HAP-1 (cell line): ENCODE results near the gene DMD.
"Not testable (repeated sequence)": the region's sequence is repeated elsewhere in the genome, so short reads cannot be mapped to it uniquely, and the experiment has no call there.

Experiments
- DNase-seq, 2 experiments: peaks; one replicate each; pipeline ENCODE4 v3.0.0-alpha.2; 2016 to 2020; ENCODE audit warnings: low spot score in 2 of 2
- H3K27me3 ChIP-seq: fragments of 250-450 bp; sonication (Bioruptor Pico); 2 replicates; pipeline ENCODE4 v1.5.1; 2020; ENCODE audit warnings: low read depth, mild to moderate bottlenecking, moderate library complexity
- H3K36me3 ChIP-seq: fragments of 250-450 bp; sonication (Bioruptor Pico); replicated peaks from 2 replicates; pipeline ENCODE4 v1.5.1; 2020; ENCODE audit warnings: mild to moderate bottlenecking
- H3K4me1 ChIP-seq: fragments of 250-450 bp; sonication (Bioruptor Pico); 2 replicates; pipeline ENCODE4 v1.5.1; 2020; ENCODE audit warnings: mild to moderate bottlenecking
- H3K4me3 ChIP-seq: fragments of 250-450 bp; sonication (Bioruptor Pico); 2 replicates; pipeline ENCODE4 v1.5.1; 2020; ENCODE audit warnings: mild to moderate bottlenecking, moderate library complexity
- H3K9me3 ChIP-seq: fragments of 250-450 bp; sonication (Bioruptor Pico); 2 replicates; pipeline ENCODE4 v1.5.1; 2020; ENCODE audit warnings: mild to moderate bottlenecking, moderate library complexity
- in situ Hi-C: fragments of 300-500 bp; cut with MboI; formaldehyde crosslinking; loops from 3 replicates; pipeline ENCODE4 v1.14.3; 2020; ENCODE audit warnings: low sequenced_read_pairs, inconsistent platforms, mixed read lengths

DMD gene

GRCh38 chrX:32839781-32840180, 371.6 kb downstream of the DMD start:
- Histone ChIP-seq H3K36me3 (no peaks in the 10 kb centered on the region), H3K4me1 (no peaks in the 10 kb centered on the region), H3K27me3 (no peaks in the 10 kb centered on the region), H3K4me3 (no peak overlapping the region), H3K9me3 (no peaks in the 10 kb centered on the region; the same call in 1 of the 2 replicates)
- no peak for DNase-seq
- in situ Hi-C loops = no loop called here

DNA sequence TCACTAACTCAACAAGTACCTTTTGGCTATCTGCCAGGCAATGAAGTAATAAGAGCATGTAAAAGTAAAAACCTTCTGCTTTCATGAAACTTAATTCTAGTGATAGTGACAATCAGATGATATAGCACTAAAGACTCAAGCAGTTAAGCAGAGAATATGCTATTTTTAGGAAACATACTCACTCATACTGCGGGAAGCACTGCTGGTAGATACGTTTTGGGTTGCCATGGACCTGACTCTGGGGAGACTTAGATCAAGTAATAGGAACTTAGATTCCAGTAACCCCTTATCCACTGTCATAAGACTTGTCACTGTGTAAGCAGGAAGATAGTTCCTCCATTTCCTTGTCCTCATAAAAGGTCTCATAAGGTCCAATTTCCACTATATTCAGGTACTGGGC, 386.3 kb downstream of the DMD start:
- in situ Hi-C loops = no loop called here
- no peaks in the 10 kb centered on the region for H3K4me1 ChIP-seq
- H3K27me3 ChIP-seq = no peaks in the 10 kb centered on the region
- H3K36me3 ChIP-seq = no peaks in the 10 kb centered on the region
- DNase-seq = no peak
- H3K9me3 ChIP-seq = no peaks in the 10 kb centered on the region
- H3K4me3 ChIP-seq = no peak overlapping the region

GRCh38 chrX:32804034-32804433, 407.3 kb downstream of the DMD start:
- DNase-seq = no peak
- in situ Hi-C loops = no loop called here
- H3K36me3 ChIP-seq = no peaks in the 10 kb centered on the region
- no peaks in the 10 kb centered on the region for H3K9me3 ChIP-seq
- no peaks in the 10 kb centered on the region for H3K4me1 ChIP-seq
- H3K27me3 ChIP-seq = no peaks in the 10 kb centered on the region
- no peak overlapping the region for H3K4me3 ChIP-seq

DNA sequence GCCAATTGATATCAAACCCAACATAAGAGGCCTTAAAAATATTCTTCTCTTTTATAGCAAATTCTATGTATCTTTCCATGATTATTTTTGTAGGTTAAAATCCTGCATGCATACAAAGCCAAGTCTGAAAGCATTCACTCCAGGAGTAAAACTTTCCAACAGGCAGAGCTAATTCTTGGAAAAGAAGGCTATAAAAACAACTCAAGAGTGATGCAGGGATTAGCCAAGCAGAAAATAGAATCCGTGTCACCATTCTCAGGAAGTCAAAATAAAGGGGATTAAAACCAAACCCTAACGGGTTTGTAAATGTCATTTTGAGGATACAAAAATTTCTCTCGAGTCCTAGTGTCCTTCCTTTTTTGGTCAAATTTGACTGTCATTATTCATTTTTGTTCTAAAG, 412.4 kb downstream of the DMD start:
- DNase-seq = no peak
- in situ Hi-C loops = no loop called here
- no peaks in the 10 kb centered on the region for H3K27me3 ChIP-seq
- H3K36me3 ChIP-seq = no peaks in the 10 kb centered on the region
- no peaks in the 10 kb centered on the region for H3K4me1 ChIP-seq
- no peak overlapping the region for H3K4me3 ChIP-seq
- no peaks in the 10 kb centered on the region for H3K9me3 ChIP-seq

- no peaks in the 10 kb centered on the region for H3K27me3 ChIP-seq
- H3K4me1 ChIP-seq = no peaks in the 10 kb centered on the region
- in situ Hi-C loops = no loop called here
- H3K36me3 ChIP-seq = no peaks in the 10 kb centered on the region
- no peak for DNase-seq
- no peak overlapping the region for H3K4me3 ChIP-seq
- no peaks in the 10 kb centered on the region for H3K9me3 ChIP-seq
Observed at GRCh38 chrX:32788936-32789335, 422.4 kb downstream of the DMD start.

- in situ Hi-C loops = no loop called here
Observed at GRCh38 chrX:32780109-32780508, 431.2 kb downstream of the DMD start.

DNA sequence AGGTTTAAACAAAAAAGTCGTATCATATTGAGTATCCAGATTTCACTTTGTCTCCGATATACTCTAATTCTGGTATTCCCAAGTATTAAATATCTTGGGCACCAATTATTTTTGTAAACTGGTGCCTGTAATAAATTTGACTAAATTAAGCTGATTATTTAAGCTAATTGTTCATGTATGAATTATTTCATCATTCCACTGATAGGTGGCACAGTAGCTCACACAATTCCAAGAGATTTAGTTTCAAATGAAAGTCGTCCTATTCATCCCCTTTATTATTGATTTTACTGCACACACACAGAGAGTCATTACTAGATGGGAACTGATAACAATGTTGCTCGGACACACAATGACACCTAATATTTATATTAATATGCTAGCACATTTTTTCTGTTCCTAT, 432.4 kb downstream of the DMD start:
- no peaks in the 10 kb centered on the region for H3K36me3 ChIP-seq
- in situ Hi-C loops = no loop called here
- no peak overlapping the region for H3K4me3 ChIP-seq
- no peaks in the 10 kb centered on the region for H3K27me3 ChIP-seq
- H3K9me3 ChIP-seq = no peaks in the 10 kb centered on the region
- no peak for DNase-seq
- H3K4me1 ChIP-seq = no peaks in the 10 kb centered on the region

More at GRCh38 chrX:32780109-32780508, 431.2 kb downstream of the DMD start:
- H3K9me3 ChIP-seq = no peaks in the 10 kb centered on the region
- H3K36me3 ChIP-seq = no peaks in the 10 kb centered on the region
- no peak for DNase-seq
- no peaks in the 10 kb centered on the region for H3K27me3 ChIP-seq
- H3K4me3 ChIP-seq = no peak overlapping the region
- H3K4me1 ChIP-seq = no peaks in the 10 kb centered on the region

DNA sequence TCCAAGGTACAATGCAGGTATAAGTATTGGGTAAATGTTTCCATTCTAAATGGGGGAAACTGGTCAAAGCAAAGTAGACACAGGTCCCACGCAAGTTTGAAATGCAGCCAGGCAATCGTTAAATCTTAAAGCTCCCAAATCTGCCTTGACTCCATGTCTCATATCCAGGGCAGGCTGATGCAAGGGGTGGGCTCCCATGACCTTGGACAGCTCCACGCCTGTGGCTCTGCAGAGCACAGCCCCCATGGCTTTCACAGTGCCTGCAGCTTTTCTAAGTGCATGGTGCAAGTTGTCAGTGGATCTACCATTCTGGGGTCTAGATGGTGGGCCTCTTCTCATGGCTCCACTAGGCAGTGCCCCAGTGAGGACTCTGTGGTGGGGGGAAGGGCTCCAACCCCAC, 436.4 kb downstream of the DMD start:
- Histone ChIP-seq H3K4me3 (no peak overlapping the region), H3K27me3 (no peaks in the 10 kb centered on the region), H3K9me3 (no peaks in the 10 kb centered on the region), H3K4me1 (no peaks in the 10 kb centered on the region), H3K36me3 (no peaks in the 10 kb centered on the region)
- no peak for DNase-seq
- in situ Hi-C loops = no loop called here

- no peak for DNase-seq
- no peaks in the 10 kb centered on the region for H3K27me3 ChIP-seq
- in situ Hi-C loops = no loop called here
- H3K4me1 ChIP-seq = no peaks in the 10 kb centered on the region
- no peak overlapping the region for H3K4me3 ChIP-seq
- 0 out of 2 replicates have a peak, but pooled peaks cover 3% of the 10 kb centered on the region for H3K9me3 ChIP-seq
- no peaks in the 10 kb centered on the region for H3K36me3 ChIP-seq
Observed at GRCh38 chrX:32749070-32749469, 462.3 kb downstream of the DMD start.

DNA sequence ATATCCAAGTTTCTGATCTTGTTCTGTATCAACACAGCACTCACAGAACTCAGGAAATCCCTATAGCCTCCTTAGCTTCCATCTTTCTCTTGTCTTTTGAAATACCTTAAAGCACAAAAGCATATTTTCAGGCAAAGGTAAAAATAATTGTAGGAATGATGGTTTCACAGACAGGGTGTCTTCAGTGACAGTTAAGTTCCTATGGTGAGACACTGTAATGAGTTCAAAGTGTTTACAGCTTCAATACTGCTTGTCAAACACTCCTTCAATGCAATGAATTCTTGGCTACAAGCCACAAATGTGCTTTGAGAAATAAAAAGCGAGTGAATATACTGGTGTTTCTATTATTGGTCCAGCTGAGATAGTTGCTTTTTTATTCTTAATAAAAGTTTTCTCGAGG, 466.0 kb downstream of the DMD start:
- Histone ChIP-seq H3K4me3 (no peak overlapping the region), H3K27me3 (no peaks in the 10 kb centered on the region), H3K9me3 (0 out of 2 replicates have a peak, but pooled peaks cover 3% of the 10 kb centered on the region), H3K4me1 (no peaks in the 10 kb centered on the region), H3K36me3 (no peaks in the 10 kb centered on the region)
- no peak for DNase-seq
- in situ Hi-C loops = no loop called here

DNA sequence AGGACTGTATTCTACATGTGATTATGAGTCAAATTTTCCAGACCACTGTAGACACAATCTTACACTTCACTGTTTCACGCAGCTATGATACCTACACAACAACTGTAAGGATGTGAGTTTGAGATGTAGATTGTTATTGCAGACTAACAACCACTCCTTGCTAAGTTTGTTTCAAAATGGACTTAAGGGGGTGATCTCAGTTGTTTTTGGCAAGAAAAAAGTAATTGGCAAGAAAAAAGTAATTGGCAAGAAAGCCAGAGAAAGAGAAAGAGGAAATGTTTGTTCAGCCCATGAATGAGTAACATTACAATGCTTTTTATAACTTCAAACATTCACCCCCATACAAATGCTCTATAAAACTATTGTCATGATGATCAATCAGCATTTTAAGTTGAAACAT, 466.4 kb downstream of the DMD start:
- in situ Hi-C loops = no loop called here
- H3K36me3 ChIP-seq = no peaks in the 10 kb centered on the region
- no peaks in the 10 kb centered on the region for H3K4me1 ChIP-seq
- no peaks in the 10 kb centered on the region for H3K9me3 ChIP-seq
- no peaks in the 10 kb centered on the region for H3K27me3 ChIP-seq
- H3K4me3 ChIP-seq = no peak overlapping the region
- no peak for DNase-seq

DNA sequence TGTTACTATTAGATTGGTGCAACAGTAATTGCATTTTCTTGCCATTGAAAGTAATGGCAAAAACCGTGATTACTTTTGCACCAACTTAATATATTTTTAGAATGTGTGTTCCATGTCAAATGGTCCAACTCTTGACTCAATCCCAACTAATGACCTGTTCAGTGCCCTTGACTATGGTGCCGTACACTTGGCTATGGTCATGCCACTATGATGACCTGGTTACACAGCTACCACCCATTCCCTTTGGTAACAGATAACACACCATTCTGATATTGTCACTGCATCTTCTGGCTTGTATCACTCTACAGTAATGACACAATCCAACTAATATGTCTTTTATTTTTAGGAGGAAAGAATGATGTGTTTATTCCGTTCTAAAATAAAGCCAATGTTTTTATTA, 469.4 kb downstream of the DMD start:
- no peaks in the 10 kb centered on the region for H3K27me3 ChIP-seq
- no peak overlapping the region for H3K4me3 ChIP-seq
- no peaks in the 10 kb centered on the region for H3K4me1 ChIP-seq
- H3K36me3 ChIP-seq = no peaks in the 10 kb centered on the region
- H3K9me3 ChIP-seq = no peaks in the 10 kb centered on the region
- DNase-seq = no peak
- in situ Hi-C loops = no loop called here

DNA sequence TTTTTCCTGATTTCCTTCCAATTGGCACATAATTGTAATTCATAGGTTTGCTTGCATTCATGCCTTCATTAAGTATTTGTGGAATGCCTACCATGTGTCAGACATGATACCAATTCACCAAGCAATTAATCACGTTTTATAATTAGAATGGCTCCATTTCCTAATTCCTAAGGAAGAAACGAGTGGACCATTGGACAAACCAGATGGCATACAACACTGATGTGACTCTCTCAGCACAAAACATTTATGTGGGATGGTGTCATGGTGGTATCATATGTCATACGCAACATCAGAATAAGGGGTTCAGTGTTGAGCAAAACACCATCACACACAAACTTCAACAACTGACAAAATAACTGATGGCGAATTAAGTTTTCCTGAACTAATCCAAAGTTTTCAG, 502.8 kb downstream of the DMD start:
- Histone ChIP-seq H3K4me3 (no peak overlapping the region), H3K27me3 (no peaks in the 10 kb centered on the region), H3K4me1 (no peaks in the 10 kb centered on the region), H3K9me3 (no peaks in the 10 kb centered on the region), H3K36me3 (no peaks in the 10 kb centered on the region)
- in situ Hi-C loops = no loop called here
- DNase-seq = no peak

- H3K27me3 ChIP-seq, H3K9me3 ChIP-seq, H3K36me3 ChIP-seq, H3K4me3 ChIP-seq, DNase-seq, H3K4me1 ChIP-seq, in situ Hi-C loops: not testable (repeated sequence)
Observed at GRCh38 chrX:32705385-32705784, 506.0 kb downstream of the DMD start.

DNA sequence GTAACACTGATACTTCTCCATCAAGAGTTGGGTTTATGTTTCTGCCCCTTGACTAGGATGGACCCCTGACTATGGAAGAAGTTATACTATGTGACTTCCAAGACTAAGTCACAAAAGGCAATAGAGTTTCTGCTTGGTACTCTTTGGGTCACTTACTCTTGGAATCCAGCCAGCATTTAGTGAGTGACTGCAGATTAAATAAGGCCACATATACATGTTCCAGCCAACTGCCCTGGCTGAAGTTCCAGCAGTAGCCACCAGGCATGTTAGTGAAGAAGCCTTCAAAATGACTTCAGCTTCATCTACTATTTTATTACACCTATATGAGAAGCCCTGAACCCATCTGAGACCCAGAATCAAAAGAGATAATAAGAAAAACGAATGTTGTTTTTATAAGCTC, 524.0 kb downstream of the DMD start:
- in situ Hi-C loops = no loop called here
- no peak for DNase-seq

More for the DNA sequence above, 524.0 kb downstream of the DMD start:
- Histone ChIP-seq H3K9me3 (no peaks in the 10 kb centered on the region), H3K4me3 (no peak overlapping the region), H3K27me3 (no peaks in the 10 kb centered on the region), H3K36me3 (no peaks in the 10 kb centered on the region), H3K4me1 (no peaks in the 10 kb centered on the region)
